ENCODE results near the gene EDAR. TPM values are rescaled to one million over a fixed set of nuclear protein-coding genes. Genes with fewer than 3 reads are reported as not detected.
A peak's percentile ranks its signal among the peaks of the same experiment; 100 is the strongest.

EDAR gene
- total RNA-seq, 1 donor from 2014 or later: 0.24 TPM

DNA sequence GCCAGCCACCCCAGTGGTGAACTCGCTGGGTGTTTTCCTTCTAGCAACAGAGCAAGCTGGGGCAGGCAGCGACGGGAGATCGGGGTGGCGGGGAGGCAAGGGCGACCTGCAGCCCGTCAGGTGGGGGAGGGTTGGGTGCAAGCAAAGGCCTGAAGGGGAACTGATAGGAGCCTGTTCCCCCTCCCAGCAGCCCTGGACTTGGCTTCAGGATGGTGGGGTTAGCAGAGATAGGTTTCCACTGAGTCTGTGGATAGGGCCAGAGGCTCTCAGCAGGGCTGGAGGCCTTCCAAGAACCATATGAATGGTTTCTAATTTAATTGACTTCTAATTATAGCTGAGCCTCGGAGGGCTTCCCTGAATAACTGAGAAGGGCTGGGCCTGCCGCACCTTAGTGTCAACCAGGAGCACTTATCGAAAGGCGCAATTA, 55.3 kb downstream of the EDAR start:
- H3K36me3 Mint-ChIP-seq (ENCODE audit: insufficient read depth): no peaks in the 10 kb centered on the region
- TF ChIP-seq, protein P1, sequence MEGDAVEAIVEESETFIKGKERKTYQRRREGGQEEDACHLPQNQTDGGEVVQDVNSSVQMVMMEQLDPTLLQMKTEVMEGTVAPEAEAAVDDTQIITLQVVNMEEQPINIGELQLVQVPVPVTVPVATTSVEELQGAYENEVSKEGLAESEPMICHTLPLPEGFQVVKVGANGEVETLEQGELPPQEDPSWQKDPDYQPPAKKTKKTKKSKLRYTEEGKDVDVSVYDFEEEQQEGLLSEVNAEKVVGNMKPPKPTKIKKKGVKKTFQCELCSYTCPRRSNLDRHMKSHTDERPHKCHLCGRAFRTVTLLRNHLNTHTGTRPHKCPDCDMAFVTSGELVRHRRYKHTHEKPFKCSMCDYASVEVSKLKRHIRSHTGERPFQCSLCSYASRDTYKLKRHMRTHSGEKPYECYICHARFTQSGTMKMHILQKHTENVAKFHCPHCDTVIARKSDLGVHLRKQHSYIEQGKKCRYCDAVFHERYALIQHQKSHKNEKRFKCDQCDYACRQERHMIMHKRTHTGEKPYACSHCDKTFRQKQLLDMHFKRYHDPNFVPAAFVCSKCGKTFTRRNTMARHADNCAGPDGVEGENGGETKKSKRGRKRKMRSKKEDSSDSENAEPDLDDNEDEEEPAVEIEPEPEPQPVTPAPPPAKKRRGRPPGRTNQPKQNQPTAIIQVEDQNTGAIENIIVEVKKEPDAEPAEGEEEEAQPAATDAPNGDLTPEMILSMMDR (IDR thresholded peaks at IDR 0.05; ENCODE audit: unreplicated experiment): no peak
- peaks cover 15% of the 10 kb centered on the region for H3K27me3 Mint-ChIP-seq
- H3K4me3 Mint-ChIP-seq (ENCODE audit: low read depth): no peak overlapping the region
- H3K27ac Mint-ChIP-seq: no peak overlapping the region
- DNase-seq (ENCODE audit: low spot score, unreplicated experiment): no peak
- H3K9me3 Mint-ChIP-seq (ENCODE audit: low read depth): no peaks in the 10 kb centered on the region
- H3K4me1 Mint-ChIP-seq (ENCODE audit: low read depth): peaks cover 12% of the 10 kb centered on the region

DNA sequence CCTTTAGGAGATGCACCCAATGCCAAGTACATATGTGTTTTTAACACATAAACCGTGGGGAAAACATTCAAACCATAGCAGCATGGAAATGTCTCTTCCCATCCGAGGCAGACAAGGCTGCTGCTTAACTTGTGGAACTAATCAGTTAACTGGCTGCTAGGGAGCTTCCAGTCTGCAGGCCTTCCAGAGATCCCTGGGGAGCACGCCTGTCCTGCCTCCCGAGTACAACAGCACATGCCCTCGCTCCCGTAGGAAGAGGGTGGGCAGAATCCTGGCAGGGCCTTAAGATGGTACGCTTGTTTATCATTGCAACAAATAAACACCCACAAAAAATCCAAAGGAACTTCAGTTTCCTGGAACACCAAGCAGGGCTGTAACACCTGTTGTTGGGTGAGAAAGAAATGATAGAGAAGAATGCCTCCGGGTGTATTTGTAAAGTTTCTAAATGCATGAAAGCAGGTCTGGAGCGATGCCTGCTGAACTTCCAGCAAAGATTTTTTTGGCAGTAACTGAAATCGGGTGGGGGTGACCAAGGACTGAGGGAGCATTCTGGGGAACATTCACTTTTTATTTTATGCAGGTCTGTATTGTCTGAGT, 56.2 kb downstream of the EDAR start:
- peak overlapping the region; percentile 9 for H3K27ac Mint-ChIP-seq
- H3K27me3 Mint-ChIP-seq: peaks cover 20% of the 10 kb centered on the region
- H3K4me1 Mint-ChIP-seq (ENCODE audit: low read depth): peaks cover 13% of the 10 kb centered on the region
- TF ChIP-seq, protein P1 (IDR thresholded peaks at IDR 0.05; ENCODE audit: unreplicated experiment): no peak
- no peaks in the 10 kb centered on the region for H3K36me3 Mint-ChIP-seq (ENCODE audit: insufficient read depth)
- no peak overlapping the region for H3K4me3 Mint-ChIP-seq (ENCODE audit: low read depth)
- no peaks in the 10 kb centered on the region for H3K9me3 Mint-ChIP-seq (ENCODE audit: low read depth)
- DNase-seq (ENCODE audit: low spot score, unreplicated experiment): no peak

DNA sequence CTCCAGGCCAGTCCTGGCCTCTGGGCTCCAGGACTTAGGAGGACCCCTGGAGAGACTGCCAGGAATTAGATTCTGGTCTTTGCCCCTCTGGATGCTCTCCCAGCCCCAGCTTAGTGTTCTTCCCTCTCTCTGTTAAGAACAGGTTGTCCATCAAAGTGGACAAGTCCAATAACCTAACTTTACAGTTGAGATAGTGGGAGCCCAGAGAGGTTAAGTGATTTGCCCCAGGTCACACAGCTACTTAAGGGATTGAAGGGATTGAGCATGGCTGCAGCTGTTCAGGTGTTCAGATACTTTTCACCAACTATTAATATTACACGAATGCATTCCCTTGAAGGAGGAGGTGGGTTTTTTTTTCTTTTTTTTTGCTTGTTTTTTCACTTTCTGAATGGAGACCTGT, 57.6 kb downstream of the EDAR start:
- Mint-ChIP-seq H3K27me3 (peaks cover 16% of the 10 kb centered on the region), H3K4me1 (ENCODE audit: low read depth) (peaks cover 13% of the 10 kb centered on the region), H3K9me3 (ENCODE audit: low read depth) (no peaks in the 10 kb centered on the region), H3K4me3 (ENCODE audit: low read depth) (no peak overlapping the region), H3K27ac (no peak overlapping the region), H3K36me3 (ENCODE audit: insufficient read depth) (no peaks in the 10 kb centered on the region)
- TF ChIP-seq, protein P1 (IDR thresholded peaks at IDR 0.05; ENCODE audit: unreplicated experiment): no peak
- no peak for DNase-seq (ENCODE audit: low spot score, unreplicated experiment)

DNA sequence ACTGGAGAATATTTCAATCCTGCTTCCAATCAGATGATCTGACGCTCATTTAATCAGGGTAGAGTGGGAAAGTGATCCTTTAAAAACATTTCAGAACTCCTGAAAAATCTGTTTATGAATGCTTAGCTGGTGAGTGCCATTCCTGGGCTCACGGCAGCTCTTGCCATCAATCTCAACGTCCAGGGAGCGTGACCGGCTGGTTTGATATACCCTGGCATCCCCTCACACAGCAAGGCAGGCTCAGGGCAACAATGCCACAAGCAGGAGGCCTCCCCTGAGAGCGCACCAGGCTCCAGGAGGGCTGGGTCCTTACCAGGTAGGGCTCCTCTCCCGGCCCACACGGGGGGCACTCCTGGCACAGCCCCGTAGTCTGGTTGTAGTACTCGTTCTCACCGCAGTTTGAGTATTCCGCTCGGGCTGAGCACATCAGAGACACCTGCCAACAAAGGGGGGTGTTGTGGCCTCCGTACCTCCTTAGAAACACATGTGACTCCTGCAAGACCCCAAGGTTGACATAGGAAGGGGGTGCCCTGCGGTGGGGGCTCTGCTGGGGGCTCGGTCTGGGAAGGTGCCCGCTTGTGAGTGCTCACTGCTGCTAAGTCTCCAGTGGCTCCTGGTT, 59.1 kb downstream of the EDAR start:
- no peak for DNase-seq (ENCODE audit: low spot score, unreplicated experiment)
- Mint-ChIP-seq H3K27me3 (peaks cover 16% of the 10 kb centered on the region), H3K27ac (no peak overlapping the region), H3K9me3 (ENCODE audit: low read depth) (no peaks in the 10 kb centered on the region), H3K4me1 (ENCODE audit: low read depth) (peaks cover 3% of the 10 kb centered on the region), H3K36me3 (ENCODE audit: insufficient read depth) (no peaks in the 10 kb centered on the region), H3K4me3 (ENCODE audit: low read depth) (no peak overlapping the region)
- TF ChIP-seq, protein P1 (IDR thresholded peaks at IDR 0.05; ENCODE audit: unreplicated experiment): no peak

DNA sequence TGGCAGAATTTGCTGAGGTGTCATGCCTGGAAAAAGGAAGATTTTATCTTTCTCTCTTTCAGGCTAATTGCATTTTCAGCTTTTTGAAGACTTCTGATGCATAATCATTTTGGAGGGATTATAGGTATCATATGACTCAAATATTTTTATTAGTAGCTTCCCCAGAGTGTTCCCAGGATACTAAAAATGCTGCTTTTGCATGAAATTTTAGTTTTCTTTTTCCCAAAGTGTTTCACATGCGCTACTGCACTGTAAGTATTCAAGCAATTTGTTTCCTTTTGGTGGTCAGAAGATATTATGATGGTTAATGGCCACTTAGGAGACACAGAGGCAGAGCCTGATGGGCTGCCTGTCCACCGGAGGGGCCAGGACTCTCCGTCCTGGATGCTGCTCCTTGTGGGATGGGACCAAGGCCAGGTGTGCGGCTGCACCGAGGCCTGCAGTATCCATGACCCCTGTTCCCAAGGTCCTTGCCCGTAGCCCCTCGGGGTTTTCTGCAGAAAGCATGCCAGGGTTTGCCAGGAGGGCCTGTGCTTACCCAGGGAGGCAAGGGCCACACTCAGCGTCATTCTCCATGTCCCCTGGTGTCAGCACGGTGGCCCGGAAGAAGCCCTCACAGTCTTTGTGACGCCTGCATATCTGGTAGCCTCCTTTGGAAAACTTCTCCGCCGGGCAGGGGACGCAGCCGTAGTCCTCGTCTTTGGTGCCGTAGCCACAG, 60.2 kb downstream of the EDAR start:
- no peak overlapping the region for H3K27ac Mint-ChIP-seq
- no peaks in the 10 kb centered on the region for H3K9me3 Mint-ChIP-seq (ENCODE audit: low read depth)
- peaks cover 20% of the 10 kb centered on the region for H3K27me3 Mint-ChIP-seq
- TF ChIP-seq, protein P1 (IDR thresholded peaks at IDR 0.05; ENCODE audit: unreplicated experiment): no peak
- DNase-seq (ENCODE audit: low spot score, unreplicated experiment): no peak
- no peaks in the 10 kb centered on the region for H3K36me3 Mint-ChIP-seq (ENCODE audit: insufficient read depth)
- no peak overlapping the region for H3K4me3 Mint-ChIP-seq (ENCODE audit: low read depth)
- H3K4me1 Mint-ChIP-seq (ENCODE audit: low read depth): peaks cover 7% of the 10 kb centered on the region

Measured in progenitor cell of endocrine pancreas (in vitro differentiated cells).